HL-60 (cell line): ENCODE measurements around the gene FAM90A1.
A peak's percentile ranks its signal among the peaks of the same experiment; 100 is the strongest.
"Not testable (repeated sequence)": the region's sequence is repeated elsewhere in the genome, so short reads cannot be mapped to it uniquely, and the experiment has no call there.

ENCODE experiments used
- DNase-seq, 2 experiments: peaks; one replicate each; pipeline ENCODE4 v3.0.0-alpha.2; 2010 to 2020; ENCODE audit warnings: low read depth in 1 of 2, low spot score in 1 of 2
- H3K27ac ChIP-seq: fragments of 250-450 bp; sonication (Bioruptor Pico); replicated peaks from 2 replicates; pipeline ENCODE4 v1.5.1; 2020; ENCODE audit warnings: mild to moderate bottlenecking, moderate library complexity
- H3K27me3 ChIP-seq: fragments of 250-450 bp; sonication (Bioruptor Pico); 2 replicates; pipeline ENCODE4 v1.5.1; 2021; ENCODE audit warnings: mild to moderate bottlenecking, moderate library complexity; ENCODE audit not compliant: insufficient read depth, poor library complexity, severe bottlenecking
- H3K4me3 ChIP-seq: replicated peaks from 2 replicates; pipeline ENCODE4 v1.5.1; 2011; ENCODE audit warnings: mild to moderate bottlenecking, control low read depth, low read length; ENCODE audit not compliant: insufficient read depth
- TF ChIP-seq, protein P1 (sequence below): IDR thresholded peaks from one replicate; pipeline ENCODE4 v1.5.1; 2011; ENCODE audit warnings: low read length, control low read depth, inconsistent platforms; ENCODE audit not compliant: insufficient read depth

FAM90A1 gene

DNA sequence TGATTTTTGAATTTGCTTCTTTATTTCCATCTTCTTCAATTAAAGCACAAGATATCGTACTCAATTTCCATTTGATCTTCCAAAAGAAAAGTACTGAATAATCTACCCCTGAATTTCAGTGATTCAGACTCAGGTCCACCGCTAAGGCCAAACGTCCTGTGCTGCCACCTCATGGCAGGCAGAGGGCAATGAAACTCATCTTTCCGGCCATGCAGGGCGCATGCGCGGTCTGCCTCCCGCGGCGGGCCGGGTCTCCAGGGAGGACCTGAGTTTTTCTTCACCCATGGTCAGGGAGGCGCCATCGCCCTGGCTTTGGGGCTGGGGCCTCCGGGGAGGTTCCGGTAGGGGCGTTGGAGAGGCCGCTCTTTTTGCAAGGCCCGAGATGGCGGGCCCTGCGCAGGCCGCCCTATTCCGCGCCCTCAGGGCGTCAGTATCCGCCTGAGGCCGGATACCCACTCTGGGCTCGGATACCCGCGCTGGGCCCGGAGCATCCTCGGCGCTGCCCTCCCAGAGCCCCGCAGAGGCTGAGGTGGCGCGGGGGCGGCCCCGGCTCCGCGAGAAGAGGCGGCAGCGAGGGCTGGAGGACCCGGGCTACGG is 47.3 kb downstream of the FAM90A1 start:
- peak; percentile 29 to 71 for DNase-seq
- Histone ChIP-seq H3K4me3 (peak overlapping the region; percentile 60), H3K27ac (peak overlapping the region; percentile 33; the same call in 1 of the 2 replicates)
- TF ChIP-seq, protein P1, sequence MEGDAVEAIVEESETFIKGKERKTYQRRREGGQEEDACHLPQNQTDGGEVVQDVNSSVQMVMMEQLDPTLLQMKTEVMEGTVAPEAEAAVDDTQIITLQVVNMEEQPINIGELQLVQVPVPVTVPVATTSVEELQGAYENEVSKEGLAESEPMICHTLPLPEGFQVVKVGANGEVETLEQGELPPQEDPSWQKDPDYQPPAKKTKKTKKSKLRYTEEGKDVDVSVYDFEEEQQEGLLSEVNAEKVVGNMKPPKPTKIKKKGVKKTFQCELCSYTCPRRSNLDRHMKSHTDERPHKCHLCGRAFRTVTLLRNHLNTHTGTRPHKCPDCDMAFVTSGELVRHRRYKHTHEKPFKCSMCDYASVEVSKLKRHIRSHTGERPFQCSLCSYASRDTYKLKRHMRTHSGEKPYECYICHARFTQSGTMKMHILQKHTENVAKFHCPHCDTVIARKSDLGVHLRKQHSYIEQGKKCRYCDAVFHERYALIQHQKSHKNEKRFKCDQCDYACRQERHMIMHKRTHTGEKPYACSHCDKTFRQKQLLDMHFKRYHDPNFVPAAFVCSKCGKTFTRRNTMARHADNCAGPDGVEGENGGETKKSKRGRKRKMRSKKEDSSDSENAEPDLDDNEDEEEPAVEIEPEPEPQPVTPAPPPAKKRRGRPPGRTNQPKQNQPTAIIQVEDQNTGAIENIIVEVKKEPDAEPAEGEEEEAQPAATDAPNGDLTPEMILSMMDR = peak; percentile 15
- H3K27me3 ChIP-seq = not testable (repeated sequence)

DNA sequence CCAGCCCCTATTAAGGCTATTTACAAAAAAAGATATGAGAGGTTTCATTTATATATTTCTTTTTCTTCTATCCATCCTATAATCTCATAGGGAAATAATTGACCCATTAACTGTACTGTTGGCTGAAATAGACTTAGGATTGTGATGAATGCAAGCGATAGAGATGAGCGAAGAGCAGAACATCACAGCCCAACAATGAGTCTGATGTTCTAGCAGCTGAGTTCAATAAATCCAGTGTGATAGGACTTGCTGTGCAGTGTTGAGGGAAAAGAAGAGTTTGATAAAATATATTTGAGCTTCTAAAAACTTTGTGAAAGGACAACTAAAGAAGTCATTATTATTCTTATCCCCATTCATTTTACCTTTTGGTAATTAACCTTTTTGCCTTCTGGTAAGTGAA is 54.5 kb downstream of the FAM90A1 start:
- H3K27ac ChIP-seq, H3K27me3 ChIP-seq, H3K4me3 ChIP-seq, DNase-seq: not testable (repeated sequence)
